HAP-1 (cell line): ENCODE results near the gene CPT1C.

Experiments
- DNase-seq, 2 experiments: peaks; one replicate each; pipeline ENCODE4 v3.0.0-alpha.2; 2016 to 2020; ENCODE audit warnings: low spot score in 2 of 2
- H3K27me3 ChIP-seq: fragments of 250-450 bp; sonication (Bioruptor Pico); 2 replicates; pipeline ENCODE4 v1.5.1; 2020; ENCODE audit warnings: low read depth, mild to moderate bottlenecking, moderate library complexity
- H3K36me3 ChIP-seq: fragments of 250-450 bp; sonication (Bioruptor Pico); replicated peaks from 2 replicates; pipeline ENCODE4 v1.5.1; 2020; ENCODE audit warnings: mild to moderate bottlenecking
- H3K4me1 ChIP-seq: fragments of 250-450 bp; sonication (Bioruptor Pico); 2 replicates; pipeline ENCODE4 v1.5.1; 2020; ENCODE audit warnings: mild to moderate bottlenecking
- H3K4me3 ChIP-seq: fragments of 250-450 bp; sonication (Bioruptor Pico); 2 replicates; pipeline ENCODE4 v1.5.1; 2020; ENCODE audit warnings: mild to moderate bottlenecking, moderate library complexity
- H3K9me3 ChIP-seq: fragments of 250-450 bp; sonication (Bioruptor Pico); 2 replicates; pipeline ENCODE4 v1.5.1; 2020; ENCODE audit warnings: mild to moderate bottlenecking, moderate library complexity
- in situ Hi-C: fragments of 300-500 bp; cut with MboI; formaldehyde crosslinking; loops from 3 replicates; pipeline ENCODE4 v1.14.3; 2020; ENCODE audit warnings: low sequenced_read_pairs, inconsistent platforms, mixed read lengths

CPT1C gene

GRCh38 chr19:49667473-49667872 is 23.4 kb upstream of the CPT1C start:
- no peaks in the 10 kb centered on the region for H3K27me3 ChIP-seq
- no peaks in the 10 kb centered on the region for H3K9me3 ChIP-seq
- DNase-seq, result no peak
- H3K36me3 ChIP-seq, result peaks cover 36% of the 10 kb centered on the region
- peak overlapping the region; percentile 75 for H3K4me3 ChIP-seq
- in situ Hi-C loops, result no loop called here
- peaks cover 16% of the 10 kb centered on the region for H3K4me1 ChIP-seq

- no peak for DNase-seq
- Histone ChIP-seq H3K4me3 (no peak overlapping the region), H3K9me3 (no peaks in the 10 kb centered on the region), H3K36me3 (peaks cover 33% of the 10 kb centered on the region), H3K27me3 (no peaks in the 10 kb centered on the region), H3K4me1 (peaks cover 16% of the 10 kb centered on the region)
- in situ Hi-C loops, result no loop called here
Observed at GRCh38 chr19:49669516-49669915, 21.4 kb upstream of the CPT1C start.

- peak overlapping the region; percentile 17 for H3K4me3 ChIP-seq
- no peaks in the 10 kb centered on the region for H3K9me3 ChIP-seq
- peaks cover 14% of the 10 kb centered on the region for H3K4me1 ChIP-seq
- DNase-seq, result peak; percentile 61 to 90
- no peaks in the 10 kb centered on the region for H3K27me3 ChIP-seq
- H3K36me3 ChIP-seq, result peaks cover 27% of the 10 kb centered on the region
- in situ Hi-C loops, result loop anchor here (10.0 kb wide), 1 partner anchor 78 kb away; the partner anchor contains the start of gene PRR12
Observed at GRCh38 chr19:49672131-49672919, 18.6 kb upstream of the CPT1C start.

- in situ Hi-C loops, result loop anchor here (10.0 kb wide), 1 partner anchor 81 kb away; the partner anchor contains the start of gene PRR12
- H3K36me3 ChIP-seq, result peaks cover 10% of the 10 kb centered on the region
- peak overlapping the region; percentile 96 for H3K4me3 ChIP-seq
- DNase-seq, result peak in 1 of 2 experiments; percentile 77
- no peaks in the 10 kb centered on the region for H3K27me3 ChIP-seq
- no peaks in the 10 kb centered on the region for H3K9me3 ChIP-seq
- H3K4me1 ChIP-seq, result peaks cover 31% of the 10 kb centered on the region
Observed at GRCh38 chr19:49676136-49676783, 14.7 kb upstream of the CPT1C start.

GRCh38 chr19:49676784-49677230 is 14.1 kb upstream of the CPT1C start:
- in situ Hi-C loops, result loop anchor here (10.0 kb wide), 1 partner anchor 82 kb away; the partner anchor contains the start of gene PRR12

GRCh38 chr19:49677231-49677900 is 13.6 kb upstream of the CPT1C start, which contains the start of gene PRMT1:
TSS of gene PRMT1 (plus strand) at chr19:49677271. CDS start at chr19:49677281, 10 bp downstream.
- Histone ChIP-seq H3K27me3 (no peaks in the 10 kb centered on the region), H3K36me3 (peaks cover 16% of the 10 kb centered on the region), H3K4me3 (peak within 1 kb of the TSS; percentile 96), H3K4me1 (peaks cover 23% of the 10 kb centered on the region), H3K9me3 (no peaks in the 10 kb centered on the region)
- DNase-seq, result peak in 1 of 2 experiments; percentile 76
- in situ Hi-C loops, result loop anchor here (10.0 kb wide), 1 partner anchor 83 kb away; the partner anchor contains the start of gene PRR12

More at GRCh38 chr19:49676784-49677230, 14.1 kb upstream of the CPT1C start:
- peaks cover 28% of the 10 kb centered on the region for H3K4me1 ChIP-seq
- H3K27me3 ChIP-seq, result no peaks in the 10 kb centered on the region
- peaks cover 12% of the 10 kb centered on the region for H3K36me3 ChIP-seq
- H3K9me3 ChIP-seq, result no peaks in the 10 kb centered on the region
- peak; percentile 97 to 100 for DNase-seq
- peak overlapping the region; percentile 96 for H3K4me3 ChIP-seq

GRCh38 chr19:49677901-49678674 is 12.8 kb upstream of the CPT1C start:
- peak; percentile 68 to 92 for DNase-seq
- in situ Hi-C loops, result loop anchor here (10.0 kb wide), 1 partner anchor 83 kb away; the partner anchor contains the start of gene PRR12
- peak overlapping the region; percentile 96 for H3K4me3 ChIP-seq
- peaks cover 23% of the 10 kb centered on the region for H3K36me3 ChIP-seq
- H3K9me3 ChIP-seq, result no peaks in the 10 kb centered on the region
- no peaks in the 10 kb centered on the region for H3K27me3 ChIP-seq
- peaks cover 23% of the 10 kb centered on the region for H3K4me1 ChIP-seq

- Histone ChIP-seq H3K9me3 (no peaks in the 10 kb centered on the region), H3K27me3 (no peaks in the 10 kb centered on the region), H3K4me1 (peaks cover 23% of the 10 kb centered on the region), H3K4me3 (peak overlapping the region; percentile 96; the same call in 1 of the 2 replicates), H3K36me3 (peaks cover 32% of the 10 kb centered on the region)
- no peak for DNase-seq
- in situ Hi-C loops, result loop anchor here (10.0 kb wide), 1 partner anchor 84 kb away; the partner anchor contains the start of gene PRR12
Observed at GRCh38 chr19:49678985-49679770, 11.7 kb upstream of the CPT1C start.

- Histone ChIP-seq H3K36me3 (peaks cover 39% of the 10 kb centered on the region), H3K4me1 (peaks cover 23% of the 10 kb centered on the region), H3K4me3 (no peak overlapping the region), H3K27me3 (no peaks in the 10 kb centered on the region), H3K9me3 (no peaks in the 10 kb centered on the region)
- no peak for DNase-seq
- in situ Hi-C loops, result loop anchor here (5.0 to 10.0 kb wide), 2 partner anchors 85 to 183 kb away; partner anchors contain the start of genes PRR12 and RPS11
Observed at GRCh38 chr19:49679771-49680413, 11.0 kb upstream of the CPT1C start.

- Histone ChIP-seq H3K36me3 (peaks cover 45% of the 10 kb centered on the region), H3K4me3 (no peak overlapping the region), H3K27me3 (no peaks in the 10 kb centered on the region), H3K9me3 (no peaks in the 10 kb centered on the region), H3K4me1 (peaks cover 23% of the 10 kb centered on the region)
- DNase-seq, result peak; percentile 82 to 97
- in situ Hi-C loops, result loop anchor here (5.0 kb wide), 1 partner anchor 183 kb away; the partner anchor contains the start of gene RPS11
Observed at GRCh38 chr19:49680421-49681351, 10.2 kb upstream of the CPT1C start.

- peaks cover 18% of the 10 kb centered on the region for H3K4me1 ChIP-seq
- DNase-seq, result no peak
- no peaks in the 10 kb centered on the region for H3K27me3 ChIP-seq
- in situ Hi-C loops, result loop anchor here (5.0 kb wide), 1 partner anchor 185 kb away; the partner anchor contains the start of gene RPS11
- H3K9me3 ChIP-seq, result no peaks in the 10 kb centered on the region
- H3K4me3 ChIP-seq, result no peak overlapping the region
- H3K36me3 ChIP-seq, result peaks cover 53% of the 10 kb centered on the region
Observed at GRCh38 chr19:49681830-49682229, 9.1 kb upstream of the CPT1C start.
